Activated naive CD8-positive, alpha-beta T cell treated with anti-CD3 and anti-CD28 coated beads, Interleukin-2, amount 50 U/mL, for 24 hours (primary cell): ENCODE results near the gene CCDC152.

ENCODE experiments used
- ATAC-seq: fragments of 150-1000 bp; cut with Tn5 transposase; one replicate; pipeline ENCODE4 v1.10.0; 2021
- DNase-seq: peaks from one replicate; pipeline ENCODE4 v3.0.0; 2021
- H3K27ac Mint-ChIP-seq: one replicate; pipeline ENCODE4 v1.8.0; 2021; ENCODE audit warnings: mild to moderate bottlenecking, mixed read lengths
- H3K27me3 Mint-ChIP-seq: one replicate; pipeline ENCODE4 v1.8.0; 2021; ENCODE audit warnings: mixed read lengths
- H3K36me3 Mint-ChIP-seq: one replicate; pipeline ENCODE4 v1.8.0; 2021; ENCODE audit warnings: low read depth, mixed read lengths
- H3K4me1 Mint-ChIP-seq: one replicate; pipeline ENCODE4 v1.8.0; 2021; ENCODE audit warnings: mixed read lengths
- H3K4me3 Mint-ChIP-seq: one replicate; pipeline ENCODE4 v1.8.0; 2021; ENCODE audit warnings: mild to moderate bottlenecking, moderate library complexity, mixed read lengths
- H3K9me3 Mint-ChIP-seq: one replicate; pipeline ENCODE4 v1.8.0; 2021; ENCODE audit warnings: mixed read lengths

Gene CCDC152

GRCh38 chr5:42799668-42800114, 43.1 kb downstream of the CCDC152 start:
- peaks cover 17% of the 10 kb centered on the region for H3K36me3 Mint-ChIP-seq
- no peaks in the 10 kb centered on the region for H3K4me1 Mint-ChIP-seq
- ATAC-seq: no peak
- H3K27me3 Mint-ChIP-seq: no peaks in the 10 kb centered on the region
- H3K9me3 Mint-ChIP-seq: peaks cover 6% of the 10 kb centered on the region
- H3K27ac Mint-ChIP-seq: no peak overlapping the region
- no peak overlapping the region for H3K4me3 Mint-ChIP-seq
- DNase-seq: no peak

- Mint-ChIP-seq H3K27me3 (no peaks in the 10 kb centered on the region), H3K9me3 (peaks cover 6% of the 10 kb centered on the region), H3K27ac (no peak overlapping the region), H3K36me3 (peaks cover 18% of the 10 kb centered on the region), H3K4me3 (no peak overlapping the region), H3K4me1 (no peaks in the 10 kb centered on the region)
- ATAC-seq (no peak), DNase-seq (no peak)
Measured at GRCh38 chr5:42800748-42801330, 44.2 kb downstream of the CCDC152 start.

GRCh38 chr5:42801516-42802166, 45.0 kb downstream of the CCDC152 start:
- Mint-ChIP-seq H3K9me3 (peaks cover 6% of the 10 kb centered on the region), H3K4me3 (no peak overlapping the region), H3K27ac (no peak overlapping the region), H3K36me3 (peaks cover 18% of the 10 kb centered on the region), H3K27me3 (no peaks in the 10 kb centered on the region), H3K4me1 (no peaks in the 10 kb centered on the region)
- no peak for DNase-seq
- no peak for ATAC-seq

- DNase-seq (no peak), ATAC-seq (no peak)
- Mint-ChIP-seq H3K4me3 (no peak overlapping the region), H3K27ac (no peak overlapping the region), H3K9me3 (no peaks in the 10 kb centered on the region), H3K36me3 (peaks cover 6% of the 10 kb centered on the region), H3K27me3 (no peaks in the 10 kb centered on the region), H3K4me1 (no peaks in the 10 kb centered on the region)
Measured at GRCh38 chr5:42804717-42805339, 48.2 kb downstream of the CCDC152 start.

GRCh38 chr5:42806004-42806700, 49.5 kb downstream of the CCDC152 start:
- no peak for DNase-seq
- Mint-ChIP-seq H3K36me3 (peaks cover 6% of the 10 kb centered on the region), H3K27ac (no peak overlapping the region), H3K4me1 (no peaks in the 10 kb centered on the region), H3K4me3 (no peak overlapping the region), H3K27me3 (no peaks in the 10 kb centered on the region), H3K9me3 (no peaks in the 10 kb centered on the region)
- ATAC-seq: no peak

DNA sequence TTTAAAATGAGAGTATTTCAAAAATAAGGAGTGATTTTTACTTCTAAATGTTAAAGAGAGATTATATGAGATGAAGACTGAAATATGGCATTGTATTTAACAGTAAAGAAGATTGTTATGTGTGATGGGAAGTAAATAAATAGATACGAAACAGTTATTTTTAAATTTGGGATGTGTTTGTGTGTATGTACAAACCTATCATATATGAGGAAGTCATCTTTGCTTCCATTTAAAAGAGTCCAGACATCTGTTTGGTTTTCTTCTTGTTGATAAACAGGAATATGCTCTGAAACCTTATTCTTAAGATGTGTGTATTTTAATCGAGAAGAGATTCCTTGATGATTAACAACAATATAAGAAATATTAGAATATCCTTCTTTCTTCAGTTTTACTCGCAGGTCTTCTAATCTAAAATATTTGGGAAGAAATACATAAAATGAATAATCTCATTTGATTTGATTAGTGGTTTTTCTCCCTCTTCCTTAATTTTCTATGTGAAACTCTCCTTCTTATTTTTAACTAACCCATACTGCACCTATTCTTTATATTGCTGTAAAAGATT, 50.2 kb downstream of the CCDC152 start:
- Mint-ChIP-seq H3K27ac (no peak overlapping the region), H3K4me3 (no peak overlapping the region), H3K36me3 (peaks cover 6% of the 10 kb centered on the region), H3K9me3 (no peaks in the 10 kb centered on the region), H3K4me1 (peaks cover 3% of the 10 kb centered on the region), H3K27me3 (no peaks in the 10 kb centered on the region)
- ATAC-seq (no peak), DNase-seq (no peak)

- ATAC-seq (no peak), DNase-seq (no peak)
- Mint-ChIP-seq H3K27ac (no peak overlapping the region), H3K4me1 (peaks cover 5% of the 10 kb centered on the region), H3K36me3 (peaks cover 3% of the 10 kb centered on the region), H3K4me3 (no peak overlapping the region), H3K9me3 (no peaks in the 10 kb centered on the region), H3K27me3 (no peaks in the 10 kb centered on the region)
Measured at GRCh38 chr5:42807722-42808447, 51.3 kb downstream of the CCDC152 start.

GRCh38 chr5:42808888-42809611, 52.4 kb downstream of the CCDC152 start:
- H3K9me3 Mint-ChIP-seq: no peaks in the 10 kb centered on the region
- H3K4me3 Mint-ChIP-seq: no peak overlapping the region
- no peaks in the 10 kb centered on the region for H3K27me3 Mint-ChIP-seq
- peaks cover 3% of the 10 kb centered on the region for H3K36me3 Mint-ChIP-seq
- no peak overlapping the region for H3K27ac Mint-ChIP-seq
- no peak for DNase-seq
- ATAC-seq: no peak
- H3K4me1 Mint-ChIP-seq: peaks cover 5% of the 10 kb centered on the region

DNA sequence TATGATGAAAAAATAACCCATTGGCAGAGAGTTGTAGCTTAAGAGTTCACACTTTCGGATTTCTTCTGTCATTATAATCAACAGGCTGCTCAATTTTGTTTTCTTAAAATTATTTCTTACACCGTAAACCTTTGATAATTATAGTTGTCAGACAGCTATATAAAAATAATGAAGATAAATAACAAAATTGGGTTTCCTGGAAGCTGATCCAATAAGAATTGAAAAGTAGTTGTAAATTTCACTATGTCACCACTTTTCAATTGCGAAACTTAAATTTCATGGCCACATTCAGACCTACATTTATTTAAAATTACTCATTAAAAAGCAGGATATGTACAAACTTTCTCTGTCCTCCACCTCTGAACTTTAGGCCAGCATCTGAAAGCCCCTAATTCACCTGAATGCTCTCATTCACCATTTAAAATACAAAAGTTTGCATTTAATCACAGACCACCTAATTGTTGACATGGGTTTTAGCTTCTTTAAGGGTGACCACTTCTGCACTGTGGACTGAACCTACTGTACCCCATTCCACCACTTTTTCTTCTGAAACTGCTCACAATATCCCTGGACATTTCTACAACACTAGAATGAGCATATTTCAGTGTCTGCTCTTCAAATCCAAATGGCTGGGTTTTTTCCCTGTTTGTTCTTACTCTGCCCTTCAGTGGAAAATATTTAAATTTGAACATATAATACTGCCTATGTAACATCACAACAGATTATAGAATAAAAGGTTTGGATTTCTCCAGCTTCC, 54.4 kb downstream of the CCDC152 start:
- H3K4me1 Mint-ChIP-seq: peaks cover 5% of the 10 kb centered on the region
- H3K27me3 Mint-ChIP-seq: no peaks in the 10 kb centered on the region
- DNase-seq (no peak), ATAC-seq (no peak)
- no peak overlapping the region for H3K4me3 Mint-ChIP-seq
- no peak overlapping the region for H3K27ac Mint-ChIP-seq
- no peaks in the 10 kb centered on the region for H3K9me3 Mint-ChIP-seq
- no peaks in the 10 kb centered on the region for H3K36me3 Mint-ChIP-seq

- DNase-seq (no peak), ATAC-seq (no peak)
- H3K27ac Mint-ChIP-seq: no peak within 1 kb of the TSS
- peaks cover 5% of the 10 kb centered on the region for H3K4me1 Mint-ChIP-seq
- H3K36me3 Mint-ChIP-seq: no peaks in the 10 kb centered on the region
- H3K27me3 Mint-ChIP-seq: no peaks in the 10 kb centered on the region
- H3K9me3 Mint-ChIP-seq: no peaks in the 10 kb centered on the region
- H3K4me3 Mint-ChIP-seq: no peak within 1 kb of the TSS
Measured at GRCh38 chr5:42811591-42812446, 55.2 kb downstream of the CCDC152 start, which contains the start of gene SELENOP. Gene SELENOP (minus strand): TSS chr5:42811892. CDS start chr5:42808353, 3,539 bp downstream.

DNA sequence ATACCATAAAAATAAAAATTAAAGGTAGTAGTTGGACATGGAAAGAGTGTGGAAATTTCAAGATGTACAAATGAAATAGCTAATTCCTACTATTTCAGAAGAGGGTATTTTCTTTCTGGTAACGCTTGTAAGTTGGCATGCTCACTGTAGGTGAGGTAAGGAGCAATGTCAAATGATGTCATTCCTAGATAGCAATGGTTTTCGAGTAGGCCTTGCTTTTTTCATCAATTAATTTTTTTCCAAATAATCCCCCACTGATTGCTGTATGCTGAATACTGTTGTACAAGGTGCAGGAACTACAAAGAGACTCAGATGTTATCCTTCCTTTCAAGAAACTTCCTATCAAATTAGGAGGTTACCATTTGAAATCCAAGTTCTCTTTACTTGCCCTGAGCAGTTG, 56.0 kb downstream of the CCDC152 start:
- no peak overlapping the region for H3K4me3 Mint-ChIP-seq
- H3K27me3 Mint-ChIP-seq: no peaks in the 10 kb centered on the region
- H3K36me3 Mint-ChIP-seq: no peaks in the 10 kb centered on the region
- ATAC-seq (no peak), DNase-seq (no peak)
- peaks cover 5% of the 10 kb centered on the region for H3K4me1 Mint-ChIP-seq
- no peak overlapping the region for H3K27ac Mint-ChIP-seq
- no peaks in the 10 kb centered on the region for H3K9me3 Mint-ChIP-seq

DNA sequence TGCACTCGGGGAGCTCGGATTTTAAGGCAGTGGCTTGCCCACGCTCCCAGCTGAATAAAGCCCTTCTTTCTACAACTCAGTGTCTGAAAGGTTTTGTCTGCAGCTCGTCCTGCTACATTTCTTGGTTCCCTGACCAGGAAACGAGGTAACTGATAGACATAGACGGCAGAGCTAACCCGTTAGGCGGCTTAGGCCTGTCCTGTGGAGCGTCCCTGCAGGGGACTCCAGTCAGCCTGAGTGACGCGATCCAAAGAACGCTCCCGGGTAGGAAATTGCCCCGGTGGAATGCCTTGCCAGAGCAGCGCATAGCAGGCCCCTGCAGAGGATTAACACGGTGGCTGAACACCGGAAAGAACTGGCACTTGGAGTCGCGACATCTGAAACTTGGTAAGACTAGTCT, 56.9 kb downstream of the CCDC152 start:
- Mint-ChIP-seq H3K9me3 (no peaks in the 10 kb centered on the region), H3K27me3 (no peaks in the 10 kb centered on the region), H3K27ac (no peak overlapping the region), H3K36me3 (no peaks in the 10 kb centered on the region), H3K4me1 (peaks cover 5% of the 10 kb centered on the region), H3K4me3 (no peak overlapping the region)
- DNase-seq (no peak), ATAC-seq (no peak)
